ENCODE measurements around the gene IGFBP5.

- TF ChIP-seq, protein P1, sequence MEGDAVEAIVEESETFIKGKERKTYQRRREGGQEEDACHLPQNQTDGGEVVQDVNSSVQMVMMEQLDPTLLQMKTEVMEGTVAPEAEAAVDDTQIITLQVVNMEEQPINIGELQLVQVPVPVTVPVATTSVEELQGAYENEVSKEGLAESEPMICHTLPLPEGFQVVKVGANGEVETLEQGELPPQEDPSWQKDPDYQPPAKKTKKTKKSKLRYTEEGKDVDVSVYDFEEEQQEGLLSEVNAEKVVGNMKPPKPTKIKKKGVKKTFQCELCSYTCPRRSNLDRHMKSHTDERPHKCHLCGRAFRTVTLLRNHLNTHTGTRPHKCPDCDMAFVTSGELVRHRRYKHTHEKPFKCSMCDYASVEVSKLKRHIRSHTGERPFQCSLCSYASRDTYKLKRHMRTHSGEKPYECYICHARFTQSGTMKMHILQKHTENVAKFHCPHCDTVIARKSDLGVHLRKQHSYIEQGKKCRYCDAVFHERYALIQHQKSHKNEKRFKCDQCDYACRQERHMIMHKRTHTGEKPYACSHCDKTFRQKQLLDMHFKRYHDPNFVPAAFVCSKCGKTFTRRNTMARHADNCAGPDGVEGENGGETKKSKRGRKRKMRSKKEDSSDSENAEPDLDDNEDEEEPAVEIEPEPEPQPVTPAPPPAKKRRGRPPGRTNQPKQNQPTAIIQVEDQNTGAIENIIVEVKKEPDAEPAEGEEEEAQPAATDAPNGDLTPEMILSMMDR (IDR thresholded peaks at IDR 0.05), result no peak
- no peak for TF ChIP-seq POLR2A (IDR thresholded peaks at IDR 0.05)
Observed at GRCh38 chr2:216645636-216645950, 49.8 kb downstream of the IGFBP5 start.
